ENCODE measurements around the gene GALNT2.

GRCh38 chr1:230163205-230163604 is 96.2 kb downstream of the GALNT2 start:
- TF ChIP-seq POLR2A (IDR thresholded peaks at IDR 0.05; ENCODE audit: low read length), result no peak
- no peak for TF ChIP-seq GATA1 (IDR thresholded peaks at IDR 0.05; ENCODE audit: low read depth, low read length)
